ENCODE results near the gene ACVR1B.

ACVR1B gene

DNA sequence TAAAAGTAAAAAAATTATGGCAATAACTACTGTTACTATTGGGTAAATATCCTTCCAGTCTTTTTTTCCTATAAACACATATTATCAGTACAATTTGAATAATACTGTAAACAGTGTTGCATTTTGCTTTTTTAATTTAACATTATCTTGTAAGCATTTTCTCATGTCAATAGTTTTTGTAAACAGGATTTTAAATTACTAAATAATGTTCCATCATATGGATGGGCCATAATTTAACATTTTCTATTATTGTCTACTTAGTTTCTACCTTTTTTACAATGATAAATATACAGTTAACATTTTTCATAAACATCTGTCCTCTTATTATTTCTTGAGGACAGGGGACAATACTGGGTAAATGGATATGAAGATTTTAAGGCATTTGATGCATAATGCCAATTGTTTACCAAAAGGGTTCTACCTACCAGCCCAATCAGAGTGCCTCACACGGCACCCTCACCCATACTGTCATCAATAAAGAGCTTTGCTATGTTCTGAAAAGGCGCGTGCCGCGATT is 759 bp upstream of the ACVR1B start:
- TF ChIP-seq TAF1 (IDR thresholded peaks at IDR 0.05; ENCODE audit: borderline replicate concordance, insufficient read depth, low read length): no peak
- no peak for TF ChIP-seq POLR2AphosphoS5 (IDR thresholded peaks at IDR 0.05; ENCODE audit: low read depth, low read length)
- TF ChIP-seq FOXP2 (optimal IDR thresholded peaks at IDR 0.05; ENCODE audit: borderline replicate concordance, extremely low read depth, extremely low read length, insufficient read depth): no peak
- TF ChIP-seq, protein P1, sequence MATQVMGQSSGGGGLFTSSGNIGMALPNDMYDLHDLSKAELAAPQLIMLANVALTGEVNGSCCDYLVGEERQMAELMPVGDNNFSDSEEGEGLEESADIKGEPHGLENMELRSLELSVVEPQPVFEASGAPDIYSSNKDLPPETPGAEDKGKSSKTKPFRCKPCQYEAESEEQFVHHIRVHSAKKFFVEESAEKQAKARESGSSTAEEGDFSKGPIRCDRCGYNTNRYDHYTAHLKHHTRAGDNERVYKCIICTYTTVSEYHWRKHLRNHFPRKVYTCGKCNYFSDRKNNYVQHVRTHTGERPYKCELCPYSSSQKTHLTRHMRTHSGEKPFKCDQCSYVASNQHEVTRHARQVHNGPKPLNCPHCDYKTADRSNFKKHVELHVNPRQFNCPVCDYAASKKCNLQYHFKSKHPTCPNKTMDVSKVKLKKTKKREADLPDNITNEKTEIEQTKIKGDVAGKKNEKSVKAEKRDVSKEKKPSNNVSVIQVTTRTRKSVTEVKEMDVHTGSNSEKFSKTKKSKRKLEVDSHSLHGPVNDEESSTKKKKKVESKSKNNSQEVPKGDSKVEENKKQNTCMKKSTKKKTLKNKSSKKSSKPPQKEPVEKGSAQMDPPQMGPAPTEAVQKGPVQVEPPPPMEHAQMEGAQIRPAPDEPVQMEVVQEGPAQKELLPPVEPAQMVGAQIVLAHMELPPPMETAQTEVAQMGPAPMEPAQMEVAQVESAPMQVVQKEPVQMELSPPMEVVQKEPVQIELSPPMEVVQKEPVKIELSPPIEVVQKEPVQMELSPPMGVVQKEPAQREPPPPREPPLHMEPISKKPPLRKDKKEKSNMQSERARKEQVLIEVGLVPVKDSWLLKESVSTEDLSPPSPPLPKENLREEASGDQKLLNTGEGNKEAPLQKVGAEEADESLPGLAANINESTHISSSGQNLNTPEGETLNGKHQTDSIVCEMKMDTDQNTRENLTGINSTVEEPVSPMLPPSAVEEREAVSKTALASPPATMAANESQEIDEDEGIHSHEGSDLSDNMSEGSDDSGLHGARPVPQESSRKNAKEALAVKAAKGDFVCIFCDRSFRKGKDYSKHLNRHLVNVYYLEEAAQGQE (IDR thresholded peaks at IDR 0.05; ENCODE audit: insufficient read depth in 1 of 2, low read depth in 2 of 2, low read length in 2 of 2): no peak
- no peak for TF ChIP-seq SIN3A (IDR thresholded peaks at IDR 0.05; ENCODE audit: borderline replicate concordance, insufficient read depth, low read length)

DNA sequence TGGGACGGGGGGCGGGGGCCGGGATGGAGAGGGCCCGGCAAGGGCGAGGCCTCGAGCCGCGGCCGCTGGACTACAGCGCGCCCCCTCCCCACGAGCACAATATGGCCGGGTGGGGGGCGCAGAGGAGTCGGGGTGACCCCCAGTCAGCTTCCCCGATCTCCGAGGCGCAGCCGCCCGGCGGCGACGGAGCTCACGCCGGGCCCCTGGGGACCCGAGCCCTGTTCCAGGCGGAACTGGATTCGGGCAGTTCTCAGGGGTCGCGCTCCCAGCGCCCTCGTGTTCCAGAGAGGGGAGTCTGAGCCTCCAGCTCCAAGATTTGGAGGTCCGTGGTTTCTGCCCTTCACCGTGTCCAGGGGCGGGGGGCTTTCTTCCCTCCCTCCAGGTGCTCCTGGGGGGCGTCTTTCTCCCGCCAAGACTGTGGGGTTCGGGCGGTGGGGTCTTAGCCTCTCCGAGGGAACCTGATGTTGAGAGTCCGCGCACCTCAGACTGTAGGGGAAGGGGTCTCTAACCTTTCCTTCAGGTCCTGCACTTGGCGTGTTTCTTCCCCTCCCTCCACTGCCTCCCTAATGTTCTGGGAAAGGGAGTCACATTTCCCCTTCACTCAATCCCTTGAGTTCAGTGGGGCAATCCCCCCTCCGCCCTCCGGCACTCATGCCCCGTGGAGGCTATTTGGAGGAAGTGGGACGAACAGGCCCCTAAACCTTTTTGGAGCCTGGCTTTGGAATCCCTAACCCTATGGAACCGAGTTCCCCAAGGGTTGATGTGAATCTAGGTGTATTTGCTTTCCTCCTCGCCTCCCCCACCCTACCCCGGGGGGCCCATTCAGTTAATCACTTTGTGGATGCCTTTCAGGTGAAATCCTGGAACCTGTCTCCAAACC is 584 bp downstream of the ACVR1B start:
- TF ChIP-seq TAF1 (IDR thresholded peaks at IDR 0.05; ENCODE audit: borderline replicate concordance, insufficient read depth, low read length): no peak
- TF ChIP-seq POLR2AphosphoS5 (IDR thresholded peaks at IDR 0.05; ENCODE audit: low read depth, low read length): no peak
- TF ChIP-seq SIN3A (IDR thresholded peaks at IDR 0.05; ENCODE audit: borderline replicate concordance, insufficient read depth, low read length): no peak
- TF ChIP-seq, protein P1 (IDR thresholded peaks at IDR 0.05; ENCODE audit: insufficient read depth in 1 of 2, low read depth in 2 of 2, low read length in 2 of 2): no peak
- no peak for TF ChIP-seq FOXP2 (optimal IDR thresholded peaks at IDR 0.05; ENCODE audit: borderline replicate concordance, extremely low read depth, extremely low read length, insufficient read depth)

DNA sequence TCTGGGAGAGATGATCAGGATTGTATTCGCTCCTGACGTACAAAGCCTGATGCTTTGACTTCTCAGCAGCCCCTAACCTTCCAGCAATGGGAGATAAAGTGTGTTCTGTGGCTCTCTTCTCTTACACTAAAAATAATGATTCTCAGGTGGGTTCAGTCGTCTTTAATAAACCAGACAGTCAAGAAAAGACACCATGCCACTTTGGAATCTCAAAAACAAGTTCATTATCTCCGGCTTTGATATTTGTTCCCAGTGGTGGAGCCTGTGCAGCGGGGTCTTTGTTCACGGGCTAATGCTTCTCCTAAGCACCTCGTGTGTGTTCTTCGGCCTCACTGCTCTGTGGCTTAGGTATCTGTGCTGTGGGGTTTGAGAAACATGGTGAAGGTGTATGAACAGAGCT is 1.6 kb downstream of the ACVR1B start:
- TF ChIP-seq, protein P1 (IDR thresholded peaks at IDR 0.05; ENCODE audit: insufficient read depth in 1 of 2, low read depth in 2 of 2, low read length in 2 of 2): no peak
- TF ChIP-seq SIN3A (IDR thresholded peaks at IDR 0.05; ENCODE audit: borderline replicate concordance, insufficient read depth, low read length) (no peak), FOXP2 (optimal IDR thresholded peaks at IDR 0.05; ENCODE audit: borderline replicate concordance, extremely low read depth, extremely low read length, insufficient read depth) (no peak), POLR2AphosphoS5 (IDR thresholded peaks at IDR 0.05; ENCODE audit: low read depth, low read length) (no peak), TAF1 (IDR thresholded peaks at IDR 0.05; ENCODE audit: borderline replicate concordance, insufficient read depth, low read length) (no peak)

DNA sequence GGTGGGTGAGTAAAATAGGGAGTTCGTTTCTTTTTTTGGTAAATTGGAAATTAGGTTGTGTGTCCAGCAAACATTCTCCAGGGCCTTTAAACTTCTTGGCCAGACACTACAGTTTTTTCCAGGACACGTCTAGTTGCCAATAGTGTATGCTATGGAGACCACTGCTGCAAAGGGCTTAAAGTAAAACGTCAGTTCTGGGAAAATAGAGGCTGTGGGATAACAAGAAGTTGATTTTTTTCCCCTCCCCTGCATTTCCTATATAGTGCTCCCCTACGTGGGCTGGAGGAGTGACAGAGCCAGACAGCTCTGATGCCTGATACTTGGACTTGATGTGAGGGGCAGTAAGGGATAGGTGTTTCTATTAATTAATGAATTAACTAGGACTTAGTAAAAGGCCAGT is 2.4 kb downstream of the ACVR1B start:
- TF ChIP-seq SIN3A (IDR thresholded peaks at IDR 0.05; ENCODE audit: borderline replicate concordance, insufficient read depth, low read length): no peak

DNA sequence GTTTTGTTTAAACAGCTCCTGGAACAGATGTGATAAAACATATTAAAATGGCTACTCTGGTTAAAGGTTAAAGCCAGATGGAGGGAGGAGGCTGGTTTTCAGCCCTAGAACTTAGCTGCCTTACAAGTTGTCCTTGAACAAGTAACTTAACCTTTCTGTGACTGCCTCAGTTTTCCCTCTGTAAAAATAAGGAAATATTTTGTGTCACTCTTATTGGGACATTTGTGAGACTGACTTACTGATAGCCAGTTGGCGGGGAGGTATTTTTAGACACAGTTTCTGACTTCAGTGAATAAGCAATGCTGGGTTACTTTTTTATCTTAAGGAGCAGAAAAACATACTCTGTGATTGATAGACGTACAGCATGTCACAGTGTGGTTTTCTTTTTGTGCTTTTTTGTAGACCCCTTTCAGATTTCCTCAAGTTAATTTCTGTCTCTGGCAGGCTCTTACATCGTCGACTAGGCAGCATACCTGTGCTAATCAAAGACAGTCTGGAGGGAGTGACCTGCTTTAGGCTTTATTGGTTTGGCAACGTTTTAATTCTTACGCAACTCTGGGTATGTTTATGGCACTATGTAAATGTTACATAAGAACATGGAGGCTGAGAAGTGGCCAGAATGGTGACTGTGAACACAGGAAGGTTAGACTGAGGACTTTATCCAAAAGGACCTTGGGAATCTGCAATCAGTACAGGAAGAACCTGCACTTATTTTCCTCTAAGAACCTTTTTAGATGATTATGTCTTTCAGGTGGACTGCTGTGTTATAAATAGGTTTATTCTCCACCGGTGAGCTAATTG is 3.3 kb downstream of the ACVR1B start:
- TF ChIP-seq SIN3A (IDR thresholded peaks at IDR 0.05; ENCODE audit: borderline replicate concordance, insufficient read depth, low read length) (no peak), TAF1 (IDR thresholded peaks at IDR 0.05; ENCODE audit: borderline replicate concordance, insufficient read depth, low read length) (no peak), FOXP2 (optimal IDR thresholded peaks at IDR 0.05; ENCODE audit: borderline replicate concordance, extremely low read depth, extremely low read length, insufficient read depth) (no peak), POLR2AphosphoS5 (IDR thresholded peaks at IDR 0.05; ENCODE audit: low read depth, low read length) (no peak)
- TF ChIP-seq, protein P1 (IDR thresholded peaks at IDR 0.05; ENCODE audit: insufficient read depth in 1 of 2, low read depth in 2 of 2, low read length in 2 of 2): no peak

Measured in PFSK-1 (cell line).